Mesenchymal stem cell (in vitro differentiated cells and primary cell): ENCODE measurements around the gene GRP.

Source experiments
- DNase-seq: peaks from one replicate; pipeline ENCODE4 v3.0.0-alpha.2; 2013
- H2AFZ ChIP-seq: one replicate; pipeline ENCODE4 v1.6.1; 2013; ENCODE audit warnings: low read depth, mild to moderate bottlenecking, control low read depth, inconsistent platforms, low read length, moderate library complexity
- H2AK5ac ChIP-seq: 2 replicates; pipeline ENCODE4 v1.6.1; 2013; ENCODE audit warnings: low read length, moderate library complexity, mild to moderate bottlenecking, inconsistent platforms; ENCODE audit not compliant: severe bottlenecking
- H2BK120ac ChIP-seq: one replicate; pipeline ENCODE4 v1.6.1; 2013; ENCODE audit warnings: low read depth, mild to moderate bottlenecking, inconsistent platforms, low read length, moderate library complexity
- H2BK12ac ChIP-seq, 2 experiments: one replicate each; pipeline ENCODE4 v1.6.1; 2013; ENCODE audit warnings: inconsistent platforms in 2 of 2, low read length in 2 of 2, mild to moderate bottlenecking in 2 of 2, moderate library complexity in 2 of 2, control low read depth in 1 of 2
- H2BK15ac ChIP-seq: one replicate; pipeline ENCODE4 v1.6.1; 2013; ENCODE audit warnings: mild to moderate bottlenecking, low read depth, inconsistent platforms; ENCODE audit not compliant: poor library complexity, severe bottlenecking
- H2BK5ac ChIP-seq: 2 replicates; pipeline ENCODE4 v1.6.1; 2013; ENCODE audit warnings: low read depth, mild to moderate bottlenecking, low read length, control low read depth, inconsistent platforms; ENCODE audit not compliant: poor library complexity, severe bottlenecking
- H3K14ac ChIP-seq, 2 experiments: one replicate each; pipeline ENCODE4 v1.6.1; 2013; ENCODE audit warnings: inconsistent platforms in 2 of 2, low read length in 2 of 2, control low read depth in 1 of 2, mild to moderate bottlenecking in 1 of 2, moderate library complexity in 1 of 2
- H3K18ac ChIP-seq, 2 experiments: one replicate each; pipeline ENCODE4 v1.6.1; 2013; ENCODE audit warnings: inconsistent platforms in 2 of 2, low read length in 2 of 2, control low read depth in 1 of 2, low read depth in 1 of 2, mild to moderate bottlenecking in 1 of 2
- H3K23ac ChIP-seq, 2 experiments: one replicate each; pipeline ENCODE4 v1.6.1; 2013; ENCODE audit warnings: inconsistent platforms in 2 of 2, low read length in 2 of 2, mild to moderate bottlenecking in 2 of 2, moderate library complexity in 2 of 2, control low read depth in 1 of 2
- H3K27ac ChIP-seq: 2 replicates; pipeline ENCODE4 v1.5.1; 2013; ENCODE audit warnings: mild to moderate bottlenecking, moderate library complexity, low read length, control low read depth, inconsistent platforms; ENCODE audit not compliant: poor library complexity, severe bottlenecking
- H3K27me3 ChIP-seq, 2 experiments: 2 replicates each; pipeline versions ENCODE4 v1.6.1 to v1.7.0; 2013; ENCODE audit warnings: low read length in 2 of 2, mild to moderate bottlenecking in 2 of 2, moderate library complexity in 2 of 2, control low read depth in 1 of 2, inconsistent platforms in 1 of 2; ENCODE audit not compliant: control insufficient read depth in 1 of 2, insufficient read depth in 1 of 2
- H3K36me3 ChIP-seq, 2 experiments: 2 replicates each; pipeline versions ENCODE4 v1.6.1 to v1.7.0; 2013; ENCODE audit warnings: low read length in 2 of 2, control low read depth in 1 of 2, inconsistent platforms in 1 of 2, low read depth in 1 of 2, mild to moderate bottlenecking in 1 of 2; ENCODE audit not compliant: insufficient read depth in 2 of 2, control insufficient read depth in 1 of 2
- H3K4ac ChIP-seq, 2 experiments: one replicate each; pipeline ENCODE4 v1.6.1; 2013; ENCODE audit warnings: inconsistent platforms in 2 of 2, low read length in 2 of 2, mild to moderate bottlenecking in 2 of 2, moderate library complexity in 2 of 2, control low read depth in 1 of 2, low read depth in 1 of 2
- H3K4me1 ChIP-seq: 2 replicates; pipeline ENCODE4 v1.6.1; 2013; ENCODE audit warnings: low read depth, low read length, control low read depth; ENCODE audit not compliant: control insufficient read depth, insufficient read depth
- H3K4me2 ChIP-seq: 2 replicates; pipeline ENCODE4 v1.6.1; 2013; ENCODE audit warnings: low read length, mild to moderate bottlenecking, inconsistent platforms; ENCODE audit not compliant: poor library complexity, severe bottlenecking
- H3K4me3 ChIP-seq, 2 experiments: 2 replicates each; pipeline versions ENCODE4 v1.5.1 to v1.7.0; 2013; ENCODE audit warnings: low read length in 2 of 2, mild to moderate bottlenecking in 2 of 2, control low read depth in 1 of 2, low read depth in 1 of 2; ENCODE audit not compliant: insufficient read depth in 1 of 2
- H3K79me1 ChIP-seq: replicated peaks from 2 replicates; pipeline ENCODE4 v1.6.1; 2013; ENCODE audit warnings: mild to moderate bottlenecking, control low read depth, low read length, inconsistent platforms; ENCODE audit not compliant: poor library complexity, severe bottlenecking
- H3K9ac ChIP-seq: 2 replicates; pipeline ENCODE4 v1.7.0; 2013; ENCODE audit warnings: mild to moderate bottlenecking, low read length, moderate library complexity
- H3K9me3 ChIP-seq: 2 replicates; pipeline ENCODE4 v1.7.0; 2013; ENCODE audit warnings: mild to moderate bottlenecking, low read length; ENCODE audit not compliant: control insufficient read depth
- H4K8ac ChIP-seq: one replicate; pipeline ENCODE4 v1.6.1; 2013; ENCODE audit warnings: inconsistent platforms, mild to moderate bottlenecking, low read length, moderate library complexity
- H4K91ac ChIP-seq: one replicate; pipeline ENCODE4 v1.6.1; 2013; ENCODE audit warnings: mild to moderate bottlenecking, low read length, inconsistent platforms
- whole genome bisulfite sequencing: methylation state at CpG from one replicate; pipeline ENCODE4 v1.1.7; 2013; ENCODE audit warnings: mixed read lengths; 5-methylcytosine and 5-hydroxymethylcytosine counted together

The GRP gene

DNA sequence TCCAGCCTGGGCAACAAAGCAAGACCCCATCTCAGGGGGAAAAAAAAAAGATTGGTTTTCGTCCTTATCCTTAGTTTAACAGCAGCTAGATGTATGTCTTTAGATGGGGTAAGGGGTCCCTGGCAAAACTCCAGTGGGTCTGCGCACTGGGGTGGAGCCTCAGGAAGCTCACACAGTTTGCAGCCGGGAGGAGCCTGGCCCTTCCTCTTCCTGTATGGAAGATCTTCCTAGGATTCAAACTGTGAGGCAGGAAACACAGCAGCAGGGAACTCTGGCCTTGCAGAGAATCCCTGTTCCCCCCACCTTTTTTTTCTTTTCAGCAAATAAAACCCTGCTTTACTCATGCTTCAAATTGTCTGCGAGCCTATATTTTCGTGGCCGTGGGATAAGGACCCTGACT is 12.5 kb upstream of the GRP start:
- no peak overlapping the region for H3K4ac ChIP-seq
- DNase-seq, result no peak
- no peak overlapping the region for H3K27ac ChIP-seq
- no peak overlapping the region for H2BK120ac ChIP-seq
- no peak overlapping the region for H2BK5ac ChIP-seq
- H2BK15ac ChIP-seq, result no peak overlapping the region
- no peak overlapping the region for H2AK5ac ChIP-seq
- WGBS, result 80% methylated on average over 6 of the region's 6 CpGs
- no peak overlapping the region for H3K4me2 ChIP-seq
- no peak overlapping the region for H4K8ac ChIP-seq
- H2BK12ac ChIP-seq, result no peak overlapping the region
- H3K14ac ChIP-seq, result no peak overlapping the region
- no peaks in the 10 kb centered on the region for H3K9me3 ChIP-seq
- H3K27me3 ChIP-seq, result peaks cover 29 to 62% of the 10 kb centered on the region in 2 experiments
- H3K9ac ChIP-seq, result no peak overlapping the region
- H3K36me3 ChIP-seq, result no peaks in the 10 kb centered on the region
- H4K91ac ChIP-seq, result no peak overlapping the region
- H3K4me1 ChIP-seq, result no peaks in the 10 kb centered on the region
- H2AFZ ChIP-seq, result no peak overlapping the region
- H3K4me3 ChIP-seq, result no peak overlapping the region
- H3K23ac ChIP-seq, result no peak overlapping the region
- H3K18ac ChIP-seq, result no peak overlapping the region
- no peaks in the 10 kb centered on the region for H3K79me1 ChIP-seq

DNA sequence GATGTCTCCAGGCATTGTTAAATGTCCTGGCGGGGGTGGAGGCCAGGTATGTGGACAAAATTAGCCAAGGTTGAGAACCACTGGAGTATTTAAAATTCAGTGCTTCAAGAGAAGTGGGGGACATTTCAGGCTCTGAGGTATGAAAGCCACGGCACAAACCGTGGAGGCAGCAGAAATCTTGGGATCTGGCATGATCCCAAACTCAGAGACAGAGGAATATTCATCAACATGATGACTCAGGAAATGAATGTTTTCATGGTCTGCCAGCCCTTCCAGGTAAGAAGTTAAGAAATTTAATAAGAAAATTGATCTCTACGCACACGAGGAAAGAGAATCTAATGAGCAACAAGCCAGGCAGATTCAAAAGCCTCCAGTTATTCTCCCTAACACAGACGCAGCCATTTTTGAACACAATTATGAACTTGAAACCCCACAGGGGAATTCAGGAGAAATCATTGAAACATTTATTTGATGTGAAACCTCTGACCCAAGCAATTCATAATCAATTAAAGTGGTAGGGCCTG is 11.3 kb upstream of the GRP start:
- Histone ChIP-seq H3K4ac (no peak overlapping the region), H2BK15ac (no peak overlapping the region)
- 77% methylated on average over 5 of the region's 6 CpGs for WGBS

DNA sequence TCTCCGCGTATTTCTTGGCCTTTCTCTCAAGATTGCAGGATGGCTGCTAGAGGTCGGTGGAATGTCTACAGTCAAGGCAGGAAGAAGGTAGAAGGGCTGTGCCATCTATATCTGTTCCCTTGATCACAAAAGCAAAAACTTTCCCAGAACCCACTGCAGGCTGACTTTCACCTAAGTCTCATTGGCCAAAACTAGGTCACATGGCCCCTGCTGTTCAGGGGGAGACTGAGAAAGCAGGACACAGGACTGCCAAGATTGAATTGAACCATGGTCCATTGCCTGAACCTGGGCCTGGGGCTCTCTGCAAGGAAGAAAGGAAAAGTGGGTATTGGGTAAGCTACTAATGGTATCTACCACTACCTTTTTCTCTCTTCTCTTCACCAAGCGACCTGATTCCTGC is 9.7 kb upstream of the GRP start:
- no peak overlapping the region for H2AK5ac ChIP-seq
- H3K23ac ChIP-seq, result no peak overlapping the region
- no peak overlapping the region for H4K91ac ChIP-seq
- H3K18ac ChIP-seq, result no peak overlapping the region
- H3K14ac ChIP-seq, result no peak overlapping the region
- H2BK12ac ChIP-seq, result no peak overlapping the region
- H3K79me1 ChIP-seq, result no peaks in the 10 kb centered on the region
- H2BK5ac ChIP-seq, result no peak overlapping the region
- no peak overlapping the region for H3K4ac ChIP-seq
- no peak overlapping the region for H2BK15ac ChIP-seq
- H2AFZ ChIP-seq, result no peak overlapping the region
- H2BK120ac ChIP-seq, result no peak overlapping the region
- H3K4me3 ChIP-seq, result no peak overlapping the region
- H3K27ac ChIP-seq, result no peak overlapping the region
- H3K4me1 ChIP-seq, result no peaks in the 10 kb centered on the region
- no peaks in the 10 kb centered on the region for H3K36me3 ChIP-seq
- no peaks in the 10 kb centered on the region for H3K9me3 ChIP-seq
- no peak for DNase-seq
- H3K4me2 ChIP-seq, result no peak overlapping the region
- H3K27me3 ChIP-seq, result peaks cover 23 to 72% of the 10 kb centered on the region in 2 experiments
- H3K9ac ChIP-seq, result no peak overlapping the region
- H4K8ac ChIP-seq, result no peak overlapping the region
- WGBS, result 94% methylated on average over 4 of the region's 4 CpGs

More for the DNA sequence above, 11.3 kb upstream of the GRP start:
- H3K79me1 ChIP-seq, result no peaks in the 10 kb centered on the region
- H3K4me1 ChIP-seq, result no peaks in the 10 kb centered on the region
- H3K27me3 ChIP-seq, result peaks cover 23 to 62% of the 10 kb centered on the region in 2 experiments
- no peak overlapping the region for H2BK12ac ChIP-seq
- H2AFZ ChIP-seq, result no peak overlapping the region
- no peak overlapping the region for H3K4me3 ChIP-seq
- H4K91ac ChIP-seq, result no peak overlapping the region
- no peak overlapping the region for H3K14ac ChIP-seq
- H4K8ac ChIP-seq, result no peak overlapping the region
- H3K36me3 ChIP-seq, result no peaks in the 10 kb centered on the region
- H3K9me3 ChIP-seq, result no peaks in the 10 kb centered on the region
- no peak overlapping the region for H2BK120ac ChIP-seq
- no peak overlapping the region for H3K18ac ChIP-seq
- no peak overlapping the region for H3K9ac ChIP-seq
- DNase-seq, result no peak
- H3K27ac ChIP-seq, result no peak overlapping the region
- H3K4me2 ChIP-seq, result no peak overlapping the region
- no peak overlapping the region for H2BK5ac ChIP-seq
- H3K23ac ChIP-seq, result no peak overlapping the region
- H2AK5ac ChIP-seq, result no peak overlapping the region

DNA sequence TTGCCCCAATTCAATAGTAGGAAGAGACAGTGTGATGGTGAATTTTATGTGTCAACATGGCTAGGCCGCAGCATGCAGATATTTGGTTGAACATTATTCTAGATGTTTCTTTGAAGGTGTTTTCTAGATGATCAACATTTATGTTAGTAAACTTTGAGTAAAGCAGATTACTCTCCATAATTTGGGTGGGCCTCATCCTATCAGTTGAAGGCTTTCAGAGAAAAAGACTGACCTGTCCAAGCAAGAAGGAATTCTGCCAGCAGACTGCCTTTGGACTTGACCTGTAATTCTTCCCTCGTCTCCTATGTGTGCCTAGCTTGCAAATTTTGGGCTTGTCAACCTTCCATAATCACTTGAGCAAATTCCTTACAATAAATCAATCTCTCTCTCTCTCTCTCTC is 8.3 kb upstream of the GRP start:
- no peak overlapping the region for H4K91ac ChIP-seq
- no peak overlapping the region for H2AK5ac ChIP-seq
- no peak overlapping the region for H3K4me2 ChIP-seq
- H3K4ac ChIP-seq, result no peak overlapping the region
- no peak overlapping the region for H3K4me3 ChIP-seq
- H3K9ac ChIP-seq, result no peak overlapping the region
- no peaks in the 10 kb centered on the region for H3K4me1 ChIP-seq
- H2BK120ac ChIP-seq, result no peak overlapping the region
- H3K23ac ChIP-seq, result no peak overlapping the region
- H4K8ac ChIP-seq, result no peak overlapping the region
- no peak overlapping the region for H3K27ac ChIP-seq
- H3K18ac ChIP-seq, result no peak overlapping the region
- no peak overlapping the region for H2BK15ac ChIP-seq
- H3K14ac ChIP-seq, result no peak overlapping the region
- H2AFZ ChIP-seq, result no peak overlapping the region
- H3K79me1 ChIP-seq, result no peaks in the 10 kb centered on the region
- H2BK12ac ChIP-seq, result no peak overlapping the region
- no peak for DNase-seq
- H3K36me3 ChIP-seq, result no peaks in the 10 kb centered on the region
- H3K27me3 ChIP-seq, result peaks cover 26 to 74% of the 10 kb centered on the region in 2 experiments
- no peaks in the 10 kb centered on the region for H3K9me3 ChIP-seq
- no peak overlapping the region for H2BK5ac ChIP-seq
- WGBS, result 72% methylated on average over 2 of the region's 2 CpGs
